ENCODE measurements around the gene HSPG2.
A peak's percentile ranks its signal among the peaks of the same experiment; 100 is the strongest.

The HSPG2 gene

GRCh38 chr1:21912038-21912758, 24.9 kb downstream of the HSPG2 start:
- H4K8ac ChIP-seq (ENCODE audit: low read depth, low read length) = no peak overlapping the region
- H2BK120ac ChIP-seq (ENCODE audit: low read depth, low read length) = peak overlapping the region; percentile 18
- no peaks in the 10 kb centered on the region for H3K27me3 ChIP-seq (ENCODE audit: insufficient read depth, low read length, poor library complexity)
- H3K23ac ChIP-seq (ENCODE audit: low read length) = no peak overlapping the region
- H3K79me1 ChIP-seq (ENCODE audit: low read length) = peaks cover 8% of the 10 kb centered on the region
- no peak for DNase-seq
- no peaks in the 10 kb centered on the region for H3K36me3 ChIP-seq (ENCODE audit: control insufficient read depth, insufficient read depth, low read length)
- H2BK5ac ChIP-seq (ENCODE audit: low read length) = no peak overlapping the region
- H3K4ac ChIP-seq (ENCODE audit: low read depth, low read length) = no peak overlapping the region
- peak overlapping the region; percentile 68 for H2AK5ac ChIP-seq (ENCODE audit: low read length)
- peaks cover 15% of the 10 kb centered on the region for H3K4me1 ChIP-seq (ENCODE audit: control insufficient read depth, low read depth, low read length)
- H3K27ac ChIP-seq (ENCODE audit: low read depth, low read length) = peak overlapping the region; percentile 80
- H2BK15ac ChIP-seq (replicated peaks; ENCODE audit: low read depth) = peak overlapping the region; percentile 4
- no peaks in the 10 kb centered on the region for H3K79me2 ChIP-seq (ENCODE audit: control insufficient read depth, insufficient read depth, low read length)
- H3K9ac ChIP-seq (ENCODE audit: low read length) = no peak overlapping the region
- no peak overlapping the region for H3K4me3 ChIP-seq (ENCODE audit: low read length)
- peak overlapping the region; percentile 25 for H3K56ac ChIP-seq (ENCODE audit: low read length)
- no peak overlapping the region for H3K4me2 ChIP-seq (ENCODE audit: low read length)
- WGBS (ENCODE audit: extremely low coverage, insufficient coverage, low lambda C conversion rate) = no CpG with 5 or more reads among the region's 9 CpGs
- no peak overlapping the region for H4K5ac ChIP-seq (ENCODE audit: low read length)
- H3K18ac ChIP-seq (ENCODE audit: low read length) = peak overlapping the region; percentile 42

- H3K56ac ChIP-seq (ENCODE audit: low read length) = peak overlapping the region; percentile 45
- H3K18ac ChIP-seq (ENCODE audit: low read length) = peak overlapping the region; percentile 75
- peaks cover 8% of the 10 kb centered on the region for H3K79me1 ChIP-seq (ENCODE audit: low read length)
- H3K27me3 ChIP-seq (ENCODE audit: insufficient read depth, low read length, poor library complexity) = no peaks in the 10 kb centered on the region
- peak overlapping the region; percentile 80 for H3K27ac ChIP-seq (ENCODE audit: low read depth, low read length)
- H3K36me3 ChIP-seq (ENCODE audit: control insufficient read depth, insufficient read depth, low read length) = no peaks in the 10 kb centered on the region
- no peak overlapping the region for H2BK15ac ChIP-seq (replicated peaks; ENCODE audit: low read depth)
- H2BK5ac ChIP-seq (ENCODE audit: low read length) = no peak overlapping the region
- no peak for DNase-seq
- no peak overlapping the region for H4K5ac ChIP-seq (ENCODE audit: low read length)
- no peak overlapping the region for H3K4me3 ChIP-seq (ENCODE audit: low read length)
- no peak overlapping the region for H4K8ac ChIP-seq (ENCODE audit: low read depth, low read length)
- peak overlapping the region; percentile 38 for H3K4ac ChIP-seq (ENCODE audit: low read depth, low read length)
- no peak overlapping the region for H3K4me2 ChIP-seq (ENCODE audit: low read length)
- H3K23ac ChIP-seq (ENCODE audit: low read length) = no peak overlapping the region
- WGBS (ENCODE audit: extremely low coverage, insufficient coverage, low lambda C conversion rate) = no CpG with 5 or more reads among the region's 10 CpGs
- H3K9ac ChIP-seq (ENCODE audit: low read length) = no peak overlapping the region
- H3K79me2 ChIP-seq (ENCODE audit: control insufficient read depth, insufficient read depth, low read length) = no peaks in the 10 kb centered on the region
- H2AK5ac ChIP-seq (ENCODE audit: low read length) = no peak overlapping the region
- H3K4me1 ChIP-seq (ENCODE audit: control insufficient read depth, low read depth, low read length) = peaks cover 15% of the 10 kb centered on the region
- no peak overlapping the region for H2BK120ac ChIP-seq (ENCODE audit: low read depth, low read length)
Observed at GRCh38 chr1:21911205-21912001, 25.7 kb downstream of the HSPG2 start.

GRCh38 chr1:21910558-21911204, 26.4 kb downstream of the HSPG2 start:
- no peaks in the 10 kb centered on the region for H3K79me2 ChIP-seq (ENCODE audit: control insufficient read depth, insufficient read depth, low read length)
- no CpG with 5 or more reads among the region's 11 CpGs for WGBS (ENCODE audit: extremely low coverage, insufficient coverage, low lambda C conversion rate)
- H2BK120ac ChIP-seq (ENCODE audit: low read depth, low read length) = no peak overlapping the region
- H3K4me2 ChIP-seq (ENCODE audit: low read length) = no peak overlapping the region
- no peak overlapping the region for H3K4ac ChIP-seq (ENCODE audit: low read depth, low read length)
- H3K18ac ChIP-seq (ENCODE audit: low read length) = peak overlapping the region; percentile 34
- H3K27ac ChIP-seq (ENCODE audit: low read depth, low read length) = peak overlapping the region; percentile 30
- peak overlapping the region; percentile 45 for H3K56ac ChIP-seq (ENCODE audit: low read length)
- no peak overlapping the region for H2BK15ac ChIP-seq (replicated peaks; ENCODE audit: low read depth)
- H3K23ac ChIP-seq (ENCODE audit: low read length) = no peak overlapping the region
- no peak overlapping the region for H3K9ac ChIP-seq (ENCODE audit: low read length)
- H4K8ac ChIP-seq (ENCODE audit: low read depth, low read length) = no peak overlapping the region
- peaks cover 8% of the 10 kb centered on the region for H3K79me1 ChIP-seq (ENCODE audit: low read length)
- no peak overlapping the region for H2BK5ac ChIP-seq (ENCODE audit: low read length)
- no peak overlapping the region for H4K5ac ChIP-seq (ENCODE audit: low read length)
- no peaks in the 10 kb centered on the region for H3K27me3 ChIP-seq (ENCODE audit: insufficient read depth, low read length, poor library complexity)
- no peak overlapping the region for H2AK5ac ChIP-seq (ENCODE audit: low read length)
- no peak overlapping the region for H3K4me3 ChIP-seq (ENCODE audit: low read length)
- H3K4me1 ChIP-seq (ENCODE audit: control insufficient read depth, low read depth, low read length) = peaks cover 15% of the 10 kb centered on the region
- no peaks in the 10 kb centered on the region for H3K36me3 ChIP-seq (ENCODE audit: control insufficient read depth, insufficient read depth, low read length)
- no peak for DNase-seq

- Histone ChIP-seq H2BK120ac (ENCODE audit: low read depth, low read length) (no peak overlapping the region), H4K5ac (ENCODE audit: low read length) (no peak overlapping the region), H3K27ac (ENCODE audit: low read depth, low read length) (peak overlapping the region; percentile 24), H3K4me3 (ENCODE audit: low read length) (no peak overlapping the region), H3K18ac (ENCODE audit: low read length) (peak overlapping the region; percentile 34), H3K4me1 (ENCODE audit: control insufficient read depth, low read depth, low read length) (peaks cover 15% of the 10 kb centered on the region), H3K4ac (ENCODE audit: low read depth, low read length) (no peak overlapping the region), H3K56ac (ENCODE audit: low read length) (no peak overlapping the region), H4K8ac (ENCODE audit: low read depth, low read length) (no peak overlapping the region), H3K9ac (ENCODE audit: low read length) (peak overlapping the region; percentile 1), H2AK5ac (ENCODE audit: low read length) (no peak overlapping the region), H2BK15ac (replicated peaks; ENCODE audit: low read depth) (no peak overlapping the region), H3K23ac (ENCODE audit: low read length) (no peak overlapping the region), H3K79me2 (ENCODE audit: control insufficient read depth, insufficient read depth, low read length) (no peaks in the 10 kb centered on the region), H3K27me3 (ENCODE audit: insufficient read depth, low read length, poor library complexity) (no peaks in the 10 kb centered on the region), H3K4me2 (ENCODE audit: low read length) (no peak overlapping the region), H3K79me1 (ENCODE audit: low read length) (peaks cover 6% of the 10 kb centered on the region), H3K36me3 (ENCODE audit: control insufficient read depth, insufficient read depth, low read length) (no peaks in the 10 kb centered on the region), H2BK5ac (ENCODE audit: low read length) (no peak overlapping the region)
- no CpG with 5 or more reads among the region's 9 CpGs for WGBS (ENCODE audit: extremely low coverage, insufficient coverage, low lambda C conversion rate)
- DNase-seq = peak; percentile 71
Observed at GRCh38 chr1:21909787-21910503, 27.2 kb downstream of the HSPG2 start.

- Histone ChIP-seq H3K23ac (ENCODE audit: low read length) (no peak overlapping the region), H3K36me3 (ENCODE audit: control insufficient read depth, insufficient read depth, low read length) (no peaks in the 10 kb centered on the region), H3K27ac (ENCODE audit: low read depth, low read length) (no peak overlapping the region), H2AK5ac (ENCODE audit: low read length) (no peak overlapping the region), H2BK120ac (ENCODE audit: low read depth, low read length) (no peak overlapping the region), H3K79me2 (ENCODE audit: control insufficient read depth, insufficient read depth, low read length) (no peaks in the 10 kb centered on the region), H4K5ac (ENCODE audit: low read length) (no peak overlapping the region), H3K4me1 (ENCODE audit: control insufficient read depth, low read depth, low read length) (peaks cover 12% of the 10 kb centered on the region), H3K4me3 (ENCODE audit: low read length) (no peak overlapping the region), H3K4ac (ENCODE audit: low read depth, low read length) (no peak overlapping the region), H3K27me3 (ENCODE audit: insufficient read depth, low read length, poor library complexity) (no peaks in the 10 kb centered on the region), H4K8ac (ENCODE audit: low read depth, low read length) (no peak overlapping the region), H3K18ac (ENCODE audit: low read length) (no peak overlapping the region), H3K9ac (ENCODE audit: low read length) (peak overlapping the region; percentile 1), H3K79me1 (ENCODE audit: low read length) (peaks cover 2% of the 10 kb centered on the region), H2BK15ac (replicated peaks; ENCODE audit: low read depth) (no peak overlapping the region), H2BK5ac (ENCODE audit: low read length) (no peak overlapping the region), H3K4me2 (ENCODE audit: low read length) (no peak overlapping the region), H3K56ac (ENCODE audit: low read length) (no peak overlapping the region)
- no peak for DNase-seq
- no CpG with 5 or more reads among the region's 1 CpG for WGBS (ENCODE audit: extremely low coverage, insufficient coverage, low lambda C conversion rate)
Observed at GRCh38 chr1:21909286-21909759, 27.8 kb downstream of the HSPG2 start.
